SK-N-MC (cell line): Measurements from ENCODE around the gene CDH24.

Experiments
- EZH2 ChIP-seq: fragments of 200-600 bp; sonication (generic); IDR thresholded peaks from one replicate; pipeline ENCODE4 v1.6.1; 2017; ENCODE audit warnings: antibody characterized with exemption
- POLR2AphosphoS5 ChIP-seq: IDR thresholded peaks from 2 replicates; pipeline ENCODE4 v1.6.1; 2012; ENCODE audit warnings: mild to moderate bottlenecking, low read depth, low read length, borderline replicate concordance

- TF ChIP-seq EZH2 (no peak), POLR2AphosphoS5 (no peak)
These were observed 4.7 kb upstream of the CDH24 start for GRCh38 chr14:23062002-23062401.
